Islet precursor cell (in vitro differentiated cells): ENCODE data around the gene NPTX2.

ENCODE experiments used
- DNase-seq: peaks from one replicate; pipeline ENCODE4 v3.0.0-alpha.2; 2018

Gene NPTX2

DNA sequence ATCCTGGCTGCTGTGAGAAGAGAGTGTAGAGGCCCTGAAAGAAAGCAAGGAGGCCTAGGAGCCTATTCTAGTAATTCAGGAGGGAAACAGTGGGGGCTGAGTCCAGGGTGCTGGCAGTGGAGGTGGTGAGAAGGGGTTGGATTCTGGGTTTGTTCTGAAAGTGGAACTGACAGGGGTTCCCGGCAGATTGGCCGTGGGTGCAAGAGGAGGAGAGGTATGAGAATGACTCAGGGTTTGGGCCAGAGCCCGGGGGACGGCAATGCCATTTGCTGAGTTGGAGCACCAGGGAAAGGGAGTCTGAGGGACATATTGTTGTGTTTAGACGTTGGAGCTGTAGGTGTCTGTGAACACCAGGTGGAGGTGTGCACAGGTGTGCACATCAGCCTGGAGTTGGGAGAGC, 38.5 kb downstream of the NPTX2 start:
- no peak for DNase-seq

DNA sequence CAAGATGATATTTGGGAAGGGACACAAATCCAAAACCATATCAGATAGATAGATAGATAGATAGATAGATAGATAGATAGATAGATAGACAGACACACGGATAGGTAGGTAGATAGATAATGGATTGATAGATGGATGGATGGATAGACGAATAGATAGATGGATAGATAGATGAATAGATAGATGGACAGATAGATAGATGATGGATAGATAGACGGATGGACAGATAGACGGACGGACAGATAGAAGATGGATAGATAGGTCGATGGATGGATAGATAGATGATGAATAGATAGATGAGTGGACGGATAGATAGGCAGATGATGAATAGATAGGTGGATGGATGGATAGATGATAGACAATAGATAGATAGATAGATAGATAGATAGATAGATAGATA, 39.8 kb downstream of the NPTX2 start:
- DNase-seq: no peak

DNA sequence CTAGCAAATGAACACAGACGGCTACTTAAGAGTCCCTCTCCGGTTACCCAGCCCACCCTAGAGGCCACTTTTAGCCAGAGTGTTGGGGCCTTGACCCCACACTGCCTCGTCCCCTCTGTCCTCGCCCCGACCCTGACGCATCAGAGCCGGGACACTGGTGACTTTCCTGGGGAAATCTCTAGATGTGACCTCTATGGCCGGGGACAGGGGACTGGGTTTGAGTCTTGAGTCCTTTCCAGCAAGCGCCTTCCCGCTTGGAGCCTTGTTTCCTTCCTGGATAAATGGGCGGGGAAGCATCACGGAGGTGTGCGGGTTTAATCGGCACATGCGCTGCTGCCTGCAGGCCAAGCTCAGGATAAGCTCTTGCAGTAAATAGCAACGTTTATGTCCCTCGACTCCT, 40.7 kb downstream of the NPTX2 start:
- no peak for DNase-seq

DNA sequence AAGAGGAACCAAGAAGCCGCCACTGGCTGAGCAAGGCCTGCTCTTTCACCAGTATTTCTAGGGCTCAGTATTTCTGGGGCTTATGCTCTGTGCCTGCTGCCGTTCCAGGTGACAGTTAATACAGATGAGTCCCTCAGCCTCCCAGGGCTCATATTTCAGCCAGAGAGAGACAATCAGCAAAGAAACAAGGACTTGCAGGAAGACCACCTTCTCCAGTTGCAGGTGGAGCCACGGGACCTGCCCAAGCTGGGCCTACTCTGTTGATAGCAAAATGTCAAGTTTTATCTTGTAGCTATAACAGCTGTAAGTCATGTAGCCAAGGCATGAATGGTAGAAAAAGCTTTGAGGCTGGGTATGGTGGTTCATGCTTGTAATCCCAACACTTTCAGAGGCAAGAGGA, 42.7 kb downstream of the NPTX2 start:
- no peak for DNase-seq

DNA sequence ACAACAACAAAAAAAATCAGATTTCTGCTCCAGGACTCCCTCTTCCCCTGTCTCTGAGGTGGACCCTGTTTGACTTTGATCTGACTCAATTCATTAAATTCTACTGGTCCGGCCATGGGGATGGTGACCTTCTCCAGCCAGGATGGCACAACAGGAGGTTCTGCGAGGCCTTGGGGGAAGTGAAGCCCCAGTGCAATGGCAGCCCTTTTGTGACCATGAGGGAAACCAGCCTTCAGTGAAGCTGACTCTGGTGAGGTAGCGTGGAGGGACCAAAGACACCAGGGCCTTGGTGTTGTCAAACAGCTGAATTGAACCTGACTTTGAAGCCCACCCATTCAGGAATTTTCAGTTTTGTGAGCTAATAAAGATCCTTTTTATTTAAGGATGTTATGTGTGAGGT, 44.5 kb downstream of the NPTX2 start:
- no peak for DNase-seq

DNA sequence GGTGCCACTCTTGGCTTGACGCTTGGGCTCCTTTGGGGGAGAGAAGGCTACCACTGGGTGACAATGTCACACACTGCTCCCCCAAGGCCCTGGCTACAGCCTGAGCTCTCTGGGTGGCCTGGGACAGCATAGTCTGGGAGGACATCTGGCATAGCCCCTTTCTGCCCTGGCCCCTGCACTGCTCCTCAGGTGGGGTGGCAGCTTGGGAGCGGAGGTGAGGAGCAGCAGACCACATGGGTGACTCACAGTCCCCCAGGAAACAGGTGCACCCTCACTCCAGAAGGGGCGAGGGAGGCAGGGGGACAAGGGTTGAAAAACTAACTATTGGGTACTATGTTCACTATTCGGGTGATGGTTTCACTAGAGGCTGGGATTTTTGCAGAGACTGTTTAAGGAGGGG, 45.2 kb downstream of the NPTX2 start:
- DNase-seq: no peak

DNA sequence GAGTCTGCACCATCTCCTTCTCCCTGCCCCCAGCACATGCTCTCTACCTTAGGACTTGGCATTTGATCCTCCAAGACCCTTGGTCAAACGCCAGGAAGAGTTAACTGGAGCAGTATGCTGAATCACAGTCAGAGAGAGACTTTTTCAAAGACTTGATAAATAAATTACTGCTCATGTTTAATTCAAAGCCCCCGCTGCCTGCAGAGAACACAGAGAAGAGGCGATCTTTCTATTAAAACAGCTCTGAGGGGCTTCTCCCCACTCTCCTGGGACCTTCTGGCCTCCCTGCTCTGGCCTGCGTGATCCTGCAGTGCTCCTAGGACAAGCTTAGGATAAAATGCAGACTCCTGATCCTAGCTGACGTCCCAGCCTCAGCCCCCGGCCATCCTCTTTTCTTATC, 47.8 kb downstream of the NPTX2 start:
- DNase-seq: no peak

DNA sequence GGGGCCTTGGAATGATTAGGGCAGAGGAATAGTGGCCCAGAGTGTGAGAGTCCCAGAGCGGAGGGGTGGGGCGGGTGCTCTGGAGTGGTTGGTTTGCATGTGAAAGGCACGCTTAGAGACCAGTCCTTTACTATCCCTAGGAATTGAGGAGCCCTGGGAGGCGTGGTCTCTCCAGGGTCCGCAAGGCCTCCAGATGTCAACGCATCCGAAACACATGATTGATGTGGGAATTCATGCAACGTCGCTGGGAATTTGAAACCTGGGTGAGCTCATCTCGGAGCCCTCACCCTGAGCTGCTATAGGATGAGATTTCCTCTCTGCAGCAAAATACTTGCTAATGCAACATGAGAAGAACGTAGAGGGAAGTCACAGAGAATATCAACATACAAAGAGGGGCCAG, 51.2 kb downstream of the NPTX2 start:
- no peak for DNase-seq

DNA sequence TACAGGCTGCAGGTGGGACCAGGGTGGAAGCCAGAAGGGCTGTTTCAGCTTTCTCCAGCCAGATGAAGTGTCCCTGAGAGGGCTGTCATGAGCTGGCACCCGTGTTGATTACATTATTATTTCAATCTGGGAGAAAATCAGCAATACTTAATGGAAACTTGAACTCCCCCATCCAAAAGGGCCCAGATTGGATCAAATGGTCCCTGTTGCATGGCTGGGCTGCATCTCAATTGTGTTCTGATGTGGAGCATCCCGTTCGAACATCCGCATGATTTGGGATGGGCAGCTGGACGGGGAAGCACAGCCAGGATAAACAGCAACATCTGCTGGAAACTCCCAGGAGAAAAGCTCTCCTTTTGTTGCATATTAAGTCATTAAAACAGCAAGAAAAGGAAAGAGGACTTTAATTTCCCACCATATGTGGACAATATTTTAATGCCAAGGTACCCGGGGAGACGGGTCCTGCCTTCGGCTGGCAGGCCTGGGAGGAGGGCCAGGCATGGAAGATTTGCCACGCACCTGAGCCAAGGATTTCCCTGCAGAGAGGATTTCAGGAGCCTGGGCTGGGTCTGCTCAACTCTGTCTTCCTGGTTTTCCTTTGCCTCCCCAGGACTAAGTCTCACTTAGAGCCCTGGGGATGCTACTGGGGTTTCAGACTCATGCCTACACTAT, 52.4 kb downstream of the NPTX2 start:
- DNase-seq: no peak

DNA sequence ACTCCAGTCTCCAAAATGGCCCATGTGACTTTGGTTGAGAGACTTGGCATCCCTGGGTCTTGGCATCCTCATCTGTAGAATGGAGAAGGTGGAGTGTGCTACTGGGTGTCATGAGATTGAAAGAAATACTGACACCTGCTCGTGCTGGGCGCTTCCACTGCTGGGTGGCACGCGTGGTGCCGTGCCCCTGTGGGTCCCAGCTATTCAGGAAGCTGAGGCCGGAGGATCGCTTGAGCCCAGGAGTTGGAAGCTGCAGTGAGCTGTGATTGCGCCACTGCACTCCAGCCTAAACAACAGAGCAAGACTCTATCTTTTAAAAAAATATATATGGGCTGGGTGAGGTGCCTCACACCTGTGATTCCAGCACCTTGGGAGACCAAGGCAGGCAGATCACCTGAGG, 53.1 kb downstream of the NPTX2 start:
- DNase-seq: no peak

DNA sequence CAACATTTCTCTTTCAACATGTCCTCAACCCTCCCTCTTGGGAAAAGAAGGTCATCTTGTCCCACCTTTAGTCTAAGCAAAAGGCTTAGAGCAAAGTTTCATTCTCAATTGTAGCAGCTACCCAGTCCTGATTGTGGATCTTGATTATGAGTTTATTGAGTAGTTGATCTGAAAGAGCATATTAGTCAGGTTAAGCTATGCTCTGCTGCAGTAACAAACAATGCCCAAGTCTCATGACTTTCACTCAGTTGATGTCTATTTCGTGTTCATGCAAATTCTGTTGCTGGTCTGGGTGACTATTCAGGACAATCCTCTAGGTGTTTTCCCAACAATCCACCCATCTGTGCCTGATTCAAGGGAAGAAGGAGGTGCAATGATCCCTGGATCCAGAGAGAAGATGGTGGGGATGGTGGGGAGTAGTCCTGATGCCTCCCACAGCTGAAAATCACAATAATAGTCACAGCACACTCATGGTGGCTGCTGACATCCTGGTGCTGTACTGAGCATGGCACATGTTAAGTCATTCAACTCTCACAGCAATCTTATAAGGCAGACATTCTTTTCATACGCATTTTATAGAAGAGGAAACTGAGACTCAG, 54.7 kb downstream of the NPTX2 start:
- DNase-seq: no peak

DNA sequence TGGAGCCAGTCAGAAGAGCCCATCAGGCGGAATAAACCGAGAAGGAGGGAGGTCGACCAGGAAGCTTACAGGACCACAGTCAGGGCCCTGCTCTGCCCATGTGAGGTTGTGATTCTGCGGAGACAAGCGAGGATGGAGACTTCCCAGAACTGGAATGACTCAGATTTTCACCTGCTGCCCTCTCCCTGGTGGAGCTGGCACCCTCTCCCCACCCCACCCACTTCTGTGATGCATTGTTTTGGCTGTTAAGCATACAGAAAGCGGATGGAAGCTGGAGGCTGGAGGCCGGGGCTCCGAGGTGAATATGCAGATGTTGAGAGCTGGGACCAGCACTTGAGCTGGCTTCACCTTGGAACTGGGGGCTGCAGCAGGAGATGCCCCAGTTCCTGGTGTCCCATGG, 57.4 kb downstream of the NPTX2 start:
- no peak for DNase-seq

DNA sequence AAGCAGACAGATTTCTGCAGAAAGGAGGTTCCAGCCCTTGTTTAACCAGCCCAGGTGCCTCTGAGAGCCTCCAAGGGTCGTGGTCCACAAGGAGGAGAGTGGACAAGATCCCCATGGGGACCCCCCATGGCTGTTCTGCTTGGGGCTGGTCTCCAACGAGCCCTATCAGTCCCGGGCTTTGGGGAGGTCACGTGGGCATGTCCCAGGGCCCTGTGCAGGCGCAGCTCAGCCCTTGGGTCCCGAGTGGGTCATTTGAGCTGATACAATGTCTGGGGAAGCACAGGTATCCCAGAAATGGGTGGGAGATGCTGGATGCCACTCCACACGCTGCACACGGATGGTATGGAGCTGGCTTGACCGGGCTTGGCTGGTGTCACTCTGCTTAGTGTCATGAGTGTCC, 57.8 kb downstream of the NPTX2 start:
- DNase-seq: no peak

DNA sequence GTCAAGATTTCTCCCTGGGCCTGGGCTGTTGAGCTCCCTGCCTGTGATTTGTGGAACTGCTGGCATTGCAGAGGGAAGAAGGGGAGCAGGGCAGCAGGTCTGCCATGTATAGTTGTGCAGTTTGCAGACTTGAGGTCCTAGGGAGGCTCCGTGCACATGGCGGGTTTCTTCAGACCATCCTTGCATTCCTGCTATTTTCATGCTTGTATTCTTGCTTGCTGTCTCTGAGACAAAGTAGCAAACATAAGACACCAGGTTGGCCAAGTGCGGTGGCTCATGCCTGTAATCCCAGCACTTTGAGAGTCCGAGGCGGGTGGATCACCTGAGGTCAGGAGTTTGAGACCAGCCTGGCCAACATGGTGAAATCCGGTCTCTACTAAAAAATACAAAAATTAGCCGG, 61.1 kb downstream of the NPTX2 start:
- DNase-seq: no peak
